Measurements from ENCODE around the gene CADPS2. TPM values are rescaled to one million over a fixed set of nuclear protein-coding genes. Genes with fewer than 3 reads are reported as not detected.

CADPS2 gene
- total RNA-seq, 1 donor from 2014 or later, result 10.1 TPM

- no peaks in the 10 kb centered on the region for H3K4me1 Mint-ChIP-seq (ENCODE audit: unreplicated experiment)
- DNase-seq (ENCODE audit: extremely low spot score, unreplicated experiment), result no peak
- no peaks in the 10 kb centered on the region for H3K9me3 Mint-ChIP-seq
- no peak overlapping the region for H3K27ac Mint-ChIP-seq
- no peak overlapping the region for H3K4me3 Mint-ChIP-seq
- H3K36me3 Mint-ChIP-seq, result no peaks in the 10 kb centered on the region
- H3K27me3 Mint-ChIP-seq, result no peaks in the 10 kb centered on the region
- no peak for TF ChIP-seq CTCF (conservative IDR thresholded peaks at IDR 0.05)
These were observed 521.4 kb downstream of the CADPS2 start for GRCh38 chr7:122364761-122365280.

- Mint-ChIP-seq H3K4me1 (ENCODE audit: unreplicated experiment) (no peaks in the 10 kb centered on the region), H3K36me3 (no peaks in the 10 kb centered on the region)
- TF ChIP-seq CTCF (conservative IDR thresholded peaks at IDR 0.05), result no peak
These were observed 523.1 kb downstream of the CADPS2 start for GRCh38 chr7:122363144-122363543.

GRCh38 chr7:122362473-122362872 lies 523.8 kb downstream of the CADPS2 start:
- DNase-seq (ENCODE audit: extremely low spot score, unreplicated experiment), result no peak
- no peak for TF ChIP-seq CTCF (conservative IDR thresholded peaks at IDR 0.05)
- no peaks in the 10 kb centered on the region for H3K36me3 Mint-ChIP-seq
- H3K27ac Mint-ChIP-seq, result no peak overlapping the region
- no peaks in the 10 kb centered on the region for H3K9me3 Mint-ChIP-seq
- H3K27me3 Mint-ChIP-seq, result no peaks in the 10 kb centered on the region
- H3K4me3 Mint-ChIP-seq, result no peak overlapping the region
- no peaks in the 10 kb centered on the region for H3K4me1 Mint-ChIP-seq (ENCODE audit: unreplicated experiment)

More at GRCh38 chr7:122363144-122363543, 523.1 kb downstream of the CADPS2 start:
- no peaks in the 10 kb centered on the region for H3K9me3 Mint-ChIP-seq
- H3K27me3 Mint-ChIP-seq, result no peaks in the 10 kb centered on the region
- no peak for DNase-seq (ENCODE audit: extremely low spot score, unreplicated experiment)
- no peak overlapping the region for H3K27ac Mint-ChIP-seq
- H3K4me3 Mint-ChIP-seq, result no peak overlapping the region

GRCh38 chr7:122354656-122355055 lies 531.6 kb downstream of the CADPS2 start:
- no peaks in the 10 kb centered on the region for H3K4me1 Mint-ChIP-seq (ENCODE audit: unreplicated experiment)
- no peak for TF ChIP-seq CTCF (conservative IDR thresholded peaks at IDR 0.05)

GRCh38 chr7:122352454-122352853 lies 533.8 kb downstream of the CADPS2 start:
- Mint-ChIP-seq H3K4me1 (ENCODE audit: unreplicated experiment) (no peaks in the 10 kb centered on the region), H3K27ac (no peak overlapping the region), H3K4me3 (no peak overlapping the region), H3K36me3 (no peaks in the 10 kb centered on the region), H3K9me3 (no peaks in the 10 kb centered on the region), H3K27me3 (peaks cover 13% of the 10 kb centered on the region)
- no peak for DNase-seq (ENCODE audit: extremely low spot score, unreplicated experiment)
- TF ChIP-seq CTCF (conservative IDR thresholded peaks at IDR 0.05), result no peak

More at GRCh38 chr7:122354656-122355055, 531.6 kb downstream of the CADPS2 start:
- Mint-ChIP-seq H3K27ac (no peak overlapping the region), H3K9me3 (no peaks in the 10 kb centered on the region), H3K4me3 (no peak overlapping the region), H3K27me3 (peaks cover 13% of the 10 kb centered on the region), H3K36me3 (no peaks in the 10 kb centered on the region)
- DNase-seq (ENCODE audit: extremely low spot score, unreplicated experiment), result no peak

GRCh38 chr7:122350701-122351100 lies 535.6 kb downstream of the CADPS2 start:
- DNase-seq (ENCODE audit: extremely low spot score, unreplicated experiment), result no peak
- Mint-ChIP-seq H3K4me3 (no peak overlapping the region), H3K9me3 (no peaks in the 10 kb centered on the region), H3K36me3 (no peaks in the 10 kb centered on the region), H3K4me1 (ENCODE audit: unreplicated experiment) (no peaks in the 10 kb centered on the region), H3K27me3 (peaks cover 13% of the 10 kb centered on the region), H3K27ac (no peak overlapping the region)
- TF ChIP-seq CTCF (conservative IDR thresholded peaks at IDR 0.05), result no peak
